ENCODE results near the gene BCDIN3D. TPM values are rescaled to one million over a fixed set of nuclear protein-coding genes. Genes with fewer than 3 reads are reported as not detected.
"Not testable (repeated sequence)": the region's sequence is repeated elsewhere in the genome, so short reads cannot be mapped to it uniquely, and the experiment has no call there.

The BCDIN3D gene
- total and polyA plus RNA-seq, 11 donors = 1.6 to 3.9 (median 2.3) TPM

- H3K4me3 ChIP-seq = no peak overlapping the region
- no peak for TF ChIP-seq POLR2A (IDR thresholded peaks at IDR 0.05)
- TF ChIP-seq, protein P1, sequence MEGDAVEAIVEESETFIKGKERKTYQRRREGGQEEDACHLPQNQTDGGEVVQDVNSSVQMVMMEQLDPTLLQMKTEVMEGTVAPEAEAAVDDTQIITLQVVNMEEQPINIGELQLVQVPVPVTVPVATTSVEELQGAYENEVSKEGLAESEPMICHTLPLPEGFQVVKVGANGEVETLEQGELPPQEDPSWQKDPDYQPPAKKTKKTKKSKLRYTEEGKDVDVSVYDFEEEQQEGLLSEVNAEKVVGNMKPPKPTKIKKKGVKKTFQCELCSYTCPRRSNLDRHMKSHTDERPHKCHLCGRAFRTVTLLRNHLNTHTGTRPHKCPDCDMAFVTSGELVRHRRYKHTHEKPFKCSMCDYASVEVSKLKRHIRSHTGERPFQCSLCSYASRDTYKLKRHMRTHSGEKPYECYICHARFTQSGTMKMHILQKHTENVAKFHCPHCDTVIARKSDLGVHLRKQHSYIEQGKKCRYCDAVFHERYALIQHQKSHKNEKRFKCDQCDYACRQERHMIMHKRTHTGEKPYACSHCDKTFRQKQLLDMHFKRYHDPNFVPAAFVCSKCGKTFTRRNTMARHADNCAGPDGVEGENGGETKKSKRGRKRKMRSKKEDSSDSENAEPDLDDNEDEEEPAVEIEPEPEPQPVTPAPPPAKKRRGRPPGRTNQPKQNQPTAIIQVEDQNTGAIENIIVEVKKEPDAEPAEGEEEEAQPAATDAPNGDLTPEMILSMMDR (IDR thresholded peaks at IDR 0.05) = no peak
- intact Hi-C loops (cut with DNase I) = no loop called here
- no peak for ATAC-seq
- H3K27ac ChIP-seq = no peak overlapping the region
- peak in 3 of 5 donors; percentile 7 to 31 (median 18) for DNase-seq
- no peaks in the 10 kb centered on the region for H3K4me1 ChIP-seq
- H3K27me3 ChIP-seq = peaks cover 0 to 14% (median 0%) of the 10 kb centered on the region in 9 donors
- 63 to 75% (median 72%) methylated on average over 5 of the region's 5 CpGs for WGBS, 4 donors
- no peaks in the 10 kb centered on the region for H3K9me3 ChIP-seq
- H3K36me3 ChIP-seq = no peaks in the 10 kb centered on the region
Measured at GRCh38 chr12:49880756-49881414, 38.0 kb upstream of the BCDIN3D start.

DNA sequence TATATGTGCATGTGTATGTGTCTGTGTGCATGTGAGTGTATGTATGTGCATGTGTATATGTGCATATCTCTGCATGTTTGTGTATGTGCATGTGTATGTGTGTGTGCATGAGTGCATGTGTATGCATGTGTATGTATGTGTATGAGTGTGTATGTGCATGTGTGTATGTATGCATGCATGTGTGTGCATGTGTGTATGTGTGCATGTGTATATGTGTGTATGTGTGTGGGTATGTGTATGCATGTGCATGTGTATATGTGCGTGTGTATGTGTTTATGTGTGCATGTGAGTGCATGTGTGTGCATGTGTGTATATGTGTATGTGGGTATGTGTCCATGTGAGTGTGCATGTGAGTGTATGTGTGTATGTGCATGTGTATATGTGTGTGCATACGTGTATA, 36.2 kb upstream of the BCDIN3D start:
- WGBS, 4 donors = 85 to 95% (median 89%) methylated on average over 2 of the region's 2 CpGs
- ATAC-seq, DNase-seq, H3K4me1 ChIP-seq, H3K4me3 ChIP-seq, H3K9me3 ChIP-seq, H3K27me3 ChIP-seq, H3K27ac ChIP-seq, H3K36me3 ChIP-seq: not testable (repeated sequence)
- intact Hi-C loops (cut with DNase I) = loop anchor here in 1 of 10 donors (10.0 kb wide), 1 partner anchor 66 kb away; no protein-coding TSS in a partner anchor

DNA sequence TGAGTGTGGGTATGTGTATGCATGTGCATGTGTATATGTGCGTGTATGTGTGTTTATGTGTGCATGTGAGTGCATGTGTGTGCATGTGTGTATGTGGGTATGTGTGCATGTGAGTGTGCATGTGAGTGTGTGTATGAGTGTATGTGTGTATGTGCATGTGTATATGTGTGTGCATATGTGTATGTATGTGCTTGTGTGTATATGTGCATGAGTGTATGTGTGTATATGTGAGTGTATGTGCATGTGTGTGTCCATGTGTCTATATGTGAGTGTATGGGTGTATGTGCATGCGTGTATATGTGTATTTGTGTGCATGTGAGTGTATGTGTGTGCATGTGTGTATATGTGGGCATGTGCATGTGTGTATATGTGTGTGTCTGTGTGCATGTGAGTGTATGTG, 35.1 kb upstream of the BCDIN3D start:
- Histone ChIP-seq H3K4me1 (peaks cover 0 to 8% (median 0%) of the 10 kb centered on the region in 12 donors), H3K4me3 (no peak overlapping the region), H3K27me3 (no peaks in the 10 kb centered on the region), H3K27ac (no peak overlapping the region), H3K9me3 (no peaks in the 10 kb centered on the region), H3K36me3 (no peaks in the 10 kb centered on the region)
- no peak for TF ChIP-seq POLR2A (IDR thresholded peaks at IDR 0.05)
- TF ChIP-seq, protein P1 (IDR thresholded peaks at IDR 0.05) = no peak
- DNase-seq (no peak), ATAC-seq (no peak)
- 19 to 89% (median 64%) methylated on average over 1 to 2 of the region's 2 CpGs for WGBS, 4 donors
- intact Hi-C loops (cut with DNase I) = loop anchor here in 1 of 10 donors (10.0 kb wide), 1 partner anchor 67 kb away; no protein-coding TSS in a partner anchor

DNA sequence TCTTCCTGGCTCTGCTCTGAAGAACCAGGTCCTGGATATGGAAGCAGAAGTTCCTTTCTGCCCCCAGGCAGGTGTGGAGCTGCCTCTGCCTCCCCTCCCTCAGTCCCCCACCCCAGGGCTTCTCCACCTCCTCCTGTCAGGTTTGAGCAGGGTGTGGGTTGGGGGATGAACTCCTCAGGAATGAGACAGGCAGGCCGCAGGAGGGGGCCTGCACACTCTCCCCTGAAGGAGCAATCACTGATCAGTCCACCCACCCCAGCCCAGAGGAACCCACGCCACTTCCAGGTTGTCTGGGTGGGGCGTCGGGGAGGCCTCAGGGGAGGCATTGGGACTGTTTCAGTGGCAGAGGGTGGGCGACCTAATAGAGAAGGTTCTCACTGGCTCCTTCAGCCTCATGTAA, 34.2 kb upstream of the BCDIN3D start:
- ATAC-seq (no peak), DNase-seq (peak in 3 of 5 donors; percentile 11 to 14 (median 14))
- Histone ChIP-seq H3K27me3 (no peaks in the 10 kb centered on the region), H3K36me3 (no peaks in the 10 kb centered on the region), H3K4me3 (no peak overlapping the region), H3K9me3 (no peaks in the 10 kb centered on the region), H3K4me1 (peaks cover 0 to 13% (median 0%) of the 10 kb centered on the region in 12 donors), H3K27ac (no peak overlapping the region)
- no peak for TF ChIP-seq POLR2A (IDR thresholded peaks at IDR 0.05)
- TF ChIP-seq, protein P1 (IDR thresholded peaks at IDR 0.05) = no peak
- 67 to 86% (median 72%) methylated on average over 4 to 5 of the region's 5 CpGs for WGBS, 4 donors
- intact Hi-C loops (cut with DNase I) = loop anchor here in 1 of 10 donors (10.0 kb wide), 1 partner anchor 68 kb away; no protein-coding TSS in a partner anchor

Data from heart left ventricle (tissue), 16 donors.